ENCODE measurements around the gene EEF1A2. TPM values are rescaled to one million over a fixed set of nuclear protein-coding genes. Genes with fewer than 3 reads are reported as not detected.

The EEF1A2 gene
- total and polyA plus RNA-seq, 2 of the 4 experiments (the other 2 are of a cell fraction) = 1.3 to 4.6 TPM

DNA sequence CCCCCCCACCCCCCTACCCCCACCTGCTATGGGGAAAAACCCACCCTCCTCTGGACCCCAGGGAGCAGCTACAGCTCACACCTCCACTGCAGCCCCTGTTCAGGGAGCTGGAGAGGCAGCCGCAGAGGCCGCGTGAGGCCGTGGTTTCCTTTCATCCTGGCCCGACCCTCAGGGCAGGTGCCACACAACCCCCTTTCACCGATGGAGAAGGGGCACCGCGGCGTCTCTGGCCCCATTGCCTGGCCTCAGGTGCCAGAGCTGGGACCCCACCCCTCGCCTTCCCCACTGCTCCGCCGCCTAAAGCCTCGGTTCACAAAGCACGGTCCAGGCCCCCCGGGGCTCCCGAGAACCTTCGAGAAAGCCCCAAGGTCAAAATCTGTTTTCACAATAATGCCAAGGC, 14.6 kb downstream of the EEF1A2 start:
- Histone ChIP-seq H2BK120ac (ENCODE audit: low read depth, low read length) (no peak overlapping the region), H2AFZ (replicated peaks; ENCODE audit: low read length, poor library complexity) (no peak overlapping the region), H2BK5ac (ENCODE audit: low read depth, low read length, poor library complexity, severe bottlenecking) (no peak overlapping the region), H3K23ac (ENCODE audit: low read depth, low read length) (no peak overlapping the region), H3K36me3 (ENCODE audit: control insufficient read depth, insufficient read depth, low read length) (no peaks in the 10 kb centered on the region), H3K79me1 (ENCODE audit: low read depth in 1 of 2, low read length in 2 of 2) (no peaks in the 10 kb centered on the region), H2BK20ac (ENCODE audit: low read depth, low read length) (no peak overlapping the region), H4K8ac (ENCODE audit: low read depth in 2 of 2, low read length in 2 of 2) (no peak overlapping the region), H3K4me1 (ENCODE audit: control insufficient read depth, insufficient read depth, low read length) (no peaks in the 10 kb centered on the region), H3K4me2 (ENCODE audit: low read depth, low read length) (no peak overlapping the region), H3K9me1 (ENCODE audit: insufficient read depth, low read length) (no peaks in the 10 kb centered on the region), H4K91ac (ENCODE audit: insufficient read depth, low read depth, low read length) (no peak overlapping the region), H3K14ac (replicated peaks; ENCODE audit: low read depth, low read length) (no peak overlapping the region), H2BK15ac (ENCODE audit: low read depth, low read length) (no peak overlapping the region), H3K4me3 (ENCODE audit: insufficient read depth, low read depth, low read length) (no peak overlapping the region), H4K5ac (ENCODE audit: low read depth, low read length) (no peak overlapping the region), H2AK5ac (ENCODE audit: low read depth, low read length) (no peak overlapping the region), H2AK9ac (replicated peaks; ENCODE audit: low read depth, low read length, poor library complexity) (no peak overlapping the region), H3K56ac (ENCODE audit: extremely low read depth, insufficient read depth, low read length) (no peak overlapping the region), H3K18ac (ENCODE audit: low read depth, low read length) (no peak overlapping the region), H3K9me3 (ENCODE audit: control insufficient read depth, insufficient read depth, low read length) (no peaks in the 10 kb centered on the region), H3K27me3 (ENCODE audit: control insufficient read depth, insufficient read depth, low read length) (peaks cover 48% of the 10 kb centered on the region), H3K27ac (ENCODE audit: insufficient read depth, low read length) (no peak overlapping the region), H3K4ac (ENCODE audit: low read depth, low read length) (no peak overlapping the region), H3K9ac (ENCODE audit: low read depth, low read length) (no peak overlapping the region), H4K20me1 (ENCODE audit: insufficient read depth, low read length) (no peaks in the 10 kb centered on the region; the same call in 1 of the 2 replicates)
- ChIA-PET CTCF (no interaction called here), POLR2A (ENCODE audit: unreplicated experiment) (no interaction called here)
- in situ Hi-C loops (cut with MboI; ENCODE audit: low sequenced_read_pairs) (no loop called here), intact Hi-C loops (cut with micrococcal nuclease) (no loop called here), dilution Hi-C loops (cut with HindIII; ENCODE audit: low sequenced_read_pairs, unreplicated experiment) (no loop called here)
- no peak for DNase-seq
- ATAC-seq (ENCODE audit: low read depth) = no peak
- BruUV-seq (replicated peaks) = no TSS peak
- WGBS, 2 experiments (ENCODE audit: extremely low coverage in 2 of 2, insufficient read length in 1 of 2) = 68% methylated on average over 3 of the region's 17 CpGs; no CpG with 5 or more reads in 1 of the 2 experiments
- no peak for TF ChIP-seq RAD21 (IDR thresholded peaks at IDR 0.05; ENCODE audit: low read length)
- no peak for TF ChIP-seq CHD1 (IDR thresholded peaks at IDR 0.05; ENCODE audit: low read depth, low read length)
- TF ChIP-seq NFE2L2 (IDR thresholded peaks at IDR 0.05; ENCODE audit: low read depth, low read length) = no peak

Data from IMR-90 (cell line).